Measurements from ENCODE around the gene PLIN3. TPM values are rescaled to one million over a fixed set of nuclear protein-coding genes. Genes with fewer than 3 reads are reported as not detected.
"Not testable (repeated sequence)": the region's sequence is repeated elsewhere in the genome, so short reads cannot be mapped to it uniquely, and the experiment has no call there.

Gene PLIN3
- polyA plus RNA-seq, 1 donor, result 122 TPM

DNA sequence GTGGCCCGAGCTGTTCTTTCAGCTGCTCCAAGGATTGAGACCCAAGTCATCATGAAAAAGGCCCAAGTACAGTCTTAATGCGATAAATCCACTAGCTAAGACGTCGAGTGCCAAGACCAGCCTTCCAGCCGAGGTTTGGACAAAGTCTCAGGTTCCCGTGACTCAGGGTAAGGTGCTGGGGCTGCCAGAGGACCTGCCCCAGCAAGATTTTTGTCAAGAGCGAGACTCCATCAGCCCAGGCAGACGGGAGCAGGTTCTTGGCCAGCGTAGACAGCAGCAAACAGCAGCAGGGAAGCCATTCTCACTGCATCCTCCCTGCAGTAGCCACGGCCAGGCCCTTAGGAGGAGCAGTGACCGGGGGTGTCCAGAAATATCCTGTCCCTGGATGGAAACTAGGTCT is 72.5 kb downstream of the PLIN3 start:
- H3K36me3 ChIP-seq (ENCODE audit: control insufficient read depth, insufficient read depth, low read length), result peaks cover 40% of the 10 kb centered on the region
- H3K4me1 ChIP-seq (ENCODE audit: control insufficient read depth, insufficient read depth, low read length), result peaks cover 17% of the 10 kb centered on the region
- H3K9me3 ChIP-seq (ENCODE audit: control insufficient read depth, low read depth, low read length), result no peaks in the 10 kb centered on the region
- H3K4me3 ChIP-seq (ENCODE audit: low read length), result no peak overlapping the region
- no peak for DNase-seq
- no peak overlapping the region for H3K27ac ChIP-seq (ENCODE audit: low read length)
- H3K27me3 ChIP-seq (ENCODE audit: control insufficient read depth, insufficient read depth, low read length), result no peaks in the 10 kb centered on the region
- WGBS (ENCODE audit: insufficient coverage, low lambda C conversion rate), result no CpG with 5 or more reads among the region's 11 CpGs

DNA sequence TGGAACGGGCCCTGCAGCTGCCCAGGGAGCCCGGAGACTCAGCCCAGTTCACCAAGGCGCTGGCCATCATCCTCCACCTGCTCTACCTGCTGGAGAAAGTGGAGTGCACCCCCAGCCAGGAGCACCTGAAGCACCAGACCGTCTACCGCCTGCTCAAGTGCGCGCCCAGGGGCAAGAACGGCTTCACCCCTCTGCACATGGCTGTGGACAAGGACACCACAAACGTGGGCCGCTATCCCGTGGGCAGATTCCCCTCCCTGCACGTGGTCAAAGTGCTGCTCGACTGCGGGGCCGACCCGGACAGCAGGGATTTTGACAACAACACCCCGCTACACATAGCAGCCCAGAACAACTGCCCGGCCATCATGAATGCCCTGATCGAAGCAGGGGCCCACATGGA is 74.2 kb downstream of the PLIN3 start:
- DNase-seq; H3K27me3 ChIP-seq (ENCODE audit: control insufficient read depth, insufficient read depth, low read length); H3K9me3 ChIP-seq (ENCODE audit: control insufficient read depth, low read depth, low read length); H3K27ac ChIP-seq (ENCODE audit: low read length); H3K4me3 ChIP-seq (ENCODE audit: low read length): not testable (repeated sequence)
- Histone ChIP-seq H3K36me3 (ENCODE audit: control insufficient read depth, insufficient read depth, low read length) (peaks cover 40% of the 10 kb centered on the region), H3K4me1 (ENCODE audit: control insufficient read depth, insufficient read depth, low read length) (peaks cover 17% of the 10 kb centered on the region)
- no CpG with 5 or more reads among the region's 19 CpGs for WGBS (ENCODE audit: insufficient coverage, low lambda C conversion rate)

DNA sequence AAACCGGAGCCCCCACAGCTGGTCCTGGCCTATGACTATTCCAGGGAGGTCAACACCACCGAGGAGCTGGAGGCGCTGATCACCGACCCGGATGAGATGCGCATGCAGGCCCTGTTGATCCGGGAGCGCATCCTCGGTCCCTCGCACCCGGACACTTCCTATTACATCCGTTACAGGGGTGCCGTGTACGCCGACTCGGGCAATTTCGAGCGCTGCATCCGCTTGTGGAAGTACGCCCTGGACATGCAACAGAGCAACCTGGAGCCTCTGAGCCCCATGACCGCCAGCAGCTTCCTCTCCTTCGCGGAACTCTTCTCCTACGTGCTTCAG is 74.6 kb downstream of the PLIN3 start:
- H3K4me3 ChIP-seq (ENCODE audit: low read length), result peak overlapping the region; percentile 91
- H3K27ac ChIP-seq (ENCODE audit: low read length); H3K9me3 ChIP-seq (ENCODE audit: control insufficient read depth, low read depth, low read length); H3K27me3 ChIP-seq (ENCODE audit: control insufficient read depth, insufficient read depth, low read length); DNase-seq: not testable (repeated sequence)
- WGBS (ENCODE audit: insufficient coverage, low lambda C conversion rate), result no CpG with 5 or more reads among the region's 24 CpGs
- peaks cover 17% of the 10 kb centered on the region for H3K4me1 ChIP-seq (ENCODE audit: control insufficient read depth, insufficient read depth, low read length)
- peaks cover 40% of the 10 kb centered on the region for H3K36me3 ChIP-seq (ENCODE audit: control insufficient read depth, insufficient read depth, low read length)

DNA sequence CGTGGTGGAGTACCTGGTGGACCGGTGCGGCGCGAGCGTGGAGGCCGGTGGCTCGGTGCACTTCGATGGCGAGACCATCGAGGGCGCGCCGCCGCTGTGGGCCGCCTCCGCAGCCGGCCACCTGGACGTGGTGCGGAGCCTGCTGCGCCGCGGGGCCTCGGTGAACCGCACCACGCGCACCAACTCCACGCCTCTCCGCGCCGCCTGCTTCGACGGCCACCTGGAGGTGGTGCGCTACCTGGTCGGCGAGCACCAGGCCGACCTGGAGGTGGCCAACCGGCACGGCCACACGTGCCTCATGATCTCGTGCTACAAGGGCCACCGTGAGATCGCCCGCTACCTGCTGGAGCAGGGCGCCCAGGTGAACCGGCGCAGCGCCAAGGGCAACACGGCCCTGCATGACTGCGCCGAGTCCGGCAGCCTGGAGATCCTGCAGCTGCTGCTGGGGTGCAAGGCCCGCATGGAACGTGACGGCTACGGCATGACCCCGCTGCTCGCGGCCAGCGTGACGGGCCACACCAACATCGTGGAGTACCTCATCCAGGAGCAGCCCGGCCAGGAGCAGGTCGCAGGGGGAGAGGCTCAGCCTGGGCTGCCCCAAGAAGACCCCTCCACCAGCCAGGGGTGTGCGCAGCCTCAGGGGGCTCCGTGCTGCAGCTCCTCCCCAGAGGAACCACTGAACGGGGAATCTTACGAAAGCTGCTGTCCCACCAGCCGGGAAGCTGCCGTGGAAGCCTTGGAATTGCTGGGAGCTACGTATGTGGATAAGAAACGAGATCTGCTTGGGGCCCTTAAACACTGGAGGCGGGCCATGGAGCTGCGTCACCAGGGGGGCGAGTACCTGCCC is 75.2 kb downstream of the PLIN3 start:
- WGBS (ENCODE audit: insufficient coverage, low lambda C conversion rate), result no CpG with 5 or more reads among the region's 75 CpGs
- Histone ChIP-seq H3K36me3 (ENCODE audit: control insufficient read depth, insufficient read depth, low read length) (peaks cover 37% of the 10 kb centered on the region), H3K4me1 (ENCODE audit: control insufficient read depth, insufficient read depth, low read length) (peaks cover 17% of the 10 kb centered on the region), H3K4me3 (ENCODE audit: low read length) (peak overlapping the region; percentile 91), H3K27ac (ENCODE audit: low read length) (peak overlapping the region; percentile 46)
- peak in 1 of 2 donors; percentile 36 for DNase-seq
- H3K27me3 ChIP-seq (ENCODE audit: control insufficient read depth, insufficient read depth, low read length); H3K9me3 ChIP-seq (ENCODE audit: control insufficient read depth, low read depth, low read length): not testable (repeated sequence)

DNA sequence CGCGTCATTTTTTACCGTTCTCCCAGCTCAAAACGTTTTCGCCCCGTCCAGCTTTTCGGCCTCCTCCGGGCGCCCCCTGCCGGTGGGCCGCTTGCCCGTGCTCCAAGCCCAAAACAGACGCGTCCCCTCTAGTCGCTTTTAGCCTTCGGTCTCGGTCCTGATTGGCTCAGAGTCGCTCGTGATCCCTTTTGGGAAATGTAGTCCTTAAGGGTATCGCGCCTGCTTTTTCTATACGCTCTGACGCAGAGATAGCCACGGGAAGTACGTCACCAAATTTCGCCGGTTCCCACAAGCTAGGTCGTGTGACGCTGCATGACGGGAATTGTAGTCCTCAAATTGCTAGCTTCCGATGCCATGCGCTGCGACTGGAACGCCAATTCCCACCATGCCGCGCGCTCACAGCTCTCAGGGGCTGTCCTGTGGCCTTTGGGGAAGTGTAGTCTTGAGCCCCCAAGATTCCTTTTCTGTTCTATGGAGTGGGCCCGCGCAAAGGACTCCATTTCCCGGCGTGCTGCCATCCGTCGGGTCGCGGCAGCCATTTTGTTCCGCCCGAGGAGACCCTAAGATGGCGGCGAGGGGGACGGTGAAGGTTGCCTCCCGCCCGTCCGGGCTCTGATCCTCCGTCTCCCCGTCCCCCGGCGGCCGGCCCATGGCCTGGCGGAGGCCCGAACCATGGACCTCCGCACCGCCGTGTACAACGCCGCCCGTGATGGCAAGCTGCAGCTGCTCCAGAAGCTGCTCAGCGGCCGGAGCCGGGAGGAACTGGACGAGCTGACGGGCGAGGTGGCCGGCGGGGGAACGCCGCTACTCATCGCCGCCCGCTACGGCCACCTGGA is 76.1 kb downstream of the PLIN3 start, which contains the start of gene FEM1A:
FEM1A (plus strand) TSS at position 552 of the 836 bp plus-strand sequence; CDS start at position 673, 121 bp downstream.
- Histone ChIP-seq H3K4me1 (ENCODE audit: control insufficient read depth, insufficient read depth, low read length) (peaks cover 17% of the 10 kb centered on the region), H3K9me3 (ENCODE audit: control insufficient read depth, low read depth, low read length) (no peaks in the 10 kb centered on the region), H3K27ac (ENCODE audit: low read length) (peak within 1 kb of the TSS; percentile 46), H3K36me3 (ENCODE audit: control insufficient read depth, insufficient read depth, low read length) (peaks cover 32% of the 10 kb centered on the region), H3K27me3 (ENCODE audit: control insufficient read depth, insufficient read depth, low read length) (no peaks in the 10 kb centered on the region), H3K4me3 (ENCODE audit: low read length) (peak within 1 kb of the TSS; percentile 91)
- no CpG with 5 or more reads among the region's 80 CpGs for WGBS (ENCODE audit: insufficient coverage, low lambda C conversion rate)
- DNase-seq, result peak; percentile 100

Other genes starting within 250 kb of the PLIN3 start
- gene TNFAIP8L1, start 228.2 kb downstream of the PLIN3 start, polyA plus RNA-seq, result 24.4 TPM
- gene MYDGF, start 197.3 kb downstream of the PLIN3 start, polyA plus RNA-seq, result 103 TPM
- 34.7 TPM for gene DPP9, start 143.8 kb downstream of the PLIN3 start, polyA plus RNA-seq
- 1.7 TPM for gene FEM1A, start 75.9 kb downstream of the PLIN3 start, polyA plus RNA-seq
- 16.1 TPM for gene TICAM1, start 36.0 kb downstream of the PLIN3 start, polyA plus RNA-seq
- 0.15 TPM for gene ARRDC5, start 35.2 kb upstream of the PLIN3 start, polyA plus RNA-seq
- gene UHRF1, start 41.8 kb upstream of the PLIN3 start, polyA plus RNA-seq, result 17.7 TPM
- gene KDM4B, start 101.4 kb upstream of the PLIN3 start, polyA plus RNA-seq, result 13.7 TPM